Dedifferentiated amniotic fluid mesenchymal stem cell (primary cell): Measurements from ENCODE around the gene FASTKD3.
A peak's percentile ranks its signal among the peaks of the same experiment; 100 is the strongest.
"Not testable (repeated sequence)": the region's sequence is repeated elsewhere in the genome, so short reads cannot be mapped to it uniquely, and the experiment has no call there.

Experiments used
- DNase-seq: peaks from one replicate; pipeline ENCODE4 v3.0.0-alpha.2; 2016; ENCODE audit errors: extremely low spot score

The FASTKD3 gene, protein sequence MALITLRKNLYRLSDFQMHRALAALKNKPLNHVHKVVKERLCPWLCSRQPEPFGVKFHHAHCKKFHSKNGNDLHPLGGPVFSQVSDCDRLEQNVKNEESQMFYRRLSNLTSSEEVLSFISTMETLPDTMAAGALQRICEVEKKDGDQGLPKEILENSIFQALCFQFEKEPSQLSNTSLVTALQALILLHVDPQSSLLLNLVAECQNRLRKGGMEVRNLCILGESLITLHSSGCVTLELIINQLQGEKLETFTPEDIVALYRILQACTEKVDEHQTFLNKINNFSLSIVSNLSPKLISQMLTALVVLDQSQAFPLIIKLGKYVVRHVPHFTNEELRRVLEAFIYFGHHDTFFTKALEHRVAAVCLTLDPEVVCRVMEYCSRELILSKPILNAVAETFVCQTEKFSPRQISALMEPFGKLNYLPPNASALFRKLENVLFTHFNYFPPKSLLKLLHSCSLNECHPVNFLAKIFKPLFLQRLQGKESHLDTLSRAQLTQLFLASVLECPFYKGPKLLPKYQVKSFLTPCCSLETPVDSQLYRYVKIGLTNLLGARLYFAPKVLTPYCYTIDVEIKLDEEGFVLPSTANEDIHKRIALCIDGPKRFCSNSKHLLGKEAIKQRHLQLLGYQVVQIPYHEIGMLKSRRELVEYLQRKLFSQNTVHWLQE

GRCh38 chr5:7868773-7869473 is at the start of gene FASTKD3, which contains the start of gene MTRR:
TSS of gene FASTKD3 (minus strand) at chr5:7869031. CDS start at chr5:7868083, 948 bp downstream.
TSS of gene MTRR (plus strand) at chr5:7869148. CDS start at chr5:7870795, 1,647 bp downstream.
- DNase-seq: peak; percentile 91

- DNase-seq: no peak
Measured at GRCh38 chr5:7917130-7918123, 48.6 kb upstream of the FASTKD3 start.

DNA sequence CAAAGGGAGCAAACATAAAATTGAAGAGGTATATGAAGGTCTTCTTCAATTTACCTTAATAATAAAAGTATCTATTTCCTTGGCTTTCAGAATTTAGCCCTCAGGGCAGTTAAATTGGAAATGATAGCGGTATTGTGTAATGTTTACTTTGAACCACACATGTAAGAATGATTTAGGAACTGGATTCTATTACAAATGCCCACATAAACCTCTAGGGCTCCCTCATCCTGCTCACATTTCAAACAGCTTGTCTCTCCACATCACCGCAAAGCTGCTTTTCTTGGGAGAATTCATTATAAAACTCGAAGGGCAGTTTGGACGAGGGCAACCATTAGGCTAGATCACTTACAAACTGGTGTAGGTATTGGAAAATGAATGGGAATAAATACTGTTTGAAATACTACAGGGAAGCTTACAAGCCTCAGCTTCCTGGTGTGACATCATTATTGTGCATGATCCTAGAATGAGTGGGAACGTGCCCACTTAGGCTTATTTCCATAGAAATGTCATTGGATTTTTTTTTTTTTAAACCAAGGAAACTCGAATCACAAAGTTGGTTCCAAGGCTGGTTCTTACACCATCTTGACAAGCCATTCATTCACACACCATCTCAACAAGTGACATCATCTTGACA is 47.5 kb upstream of the FASTKD3 start:
- no peak for DNase-seq

- DNase-seq: not testable (repeated sequence)
Measured at GRCh38 chr5:7911429-7911771, 42.6 kb upstream of the FASTKD3 start.

DNA sequence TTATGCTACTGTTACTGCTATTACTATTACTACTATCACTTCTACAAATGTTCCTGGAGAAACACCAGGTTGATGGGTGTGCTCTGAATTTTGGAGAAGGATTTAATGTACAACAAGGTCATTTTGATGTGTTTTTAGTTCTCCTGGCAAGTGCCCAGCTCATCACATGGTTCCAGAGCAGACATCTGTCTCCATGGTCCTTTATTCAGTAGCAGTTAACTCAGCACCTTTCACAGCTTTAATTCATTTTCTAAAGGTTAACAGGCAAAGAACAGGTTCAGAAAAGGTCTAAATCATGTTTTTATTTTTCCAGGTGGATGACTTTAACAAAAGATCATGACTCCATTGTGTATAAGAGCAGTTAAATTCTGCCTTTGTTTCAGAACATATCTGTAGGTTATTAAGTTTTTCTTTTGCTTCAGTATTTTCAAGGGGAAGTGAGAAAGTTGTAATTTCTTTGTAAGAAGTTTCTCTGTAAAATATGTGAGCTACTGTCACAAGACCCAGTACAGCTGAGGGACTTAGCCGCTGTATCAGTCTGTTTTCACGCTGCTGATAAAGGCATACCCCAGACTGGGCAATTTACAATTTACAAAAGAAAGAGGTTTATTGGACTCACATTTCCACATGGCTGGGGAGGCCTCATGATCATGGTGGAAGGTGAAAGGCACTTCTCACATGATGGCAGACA is 42.1 kb upstream of the FASTKD3 start:
- no peak for DNase-seq

GRCh38 chr5:7908317-7908716 is 39.5 kb upstream of the FASTKD3 start:
- DNase-seq: no peak

GRCh38 chr5:7907612-7908011 is 38.8 kb upstream of the FASTKD3 start:
- no peak for DNase-seq

DNA sequence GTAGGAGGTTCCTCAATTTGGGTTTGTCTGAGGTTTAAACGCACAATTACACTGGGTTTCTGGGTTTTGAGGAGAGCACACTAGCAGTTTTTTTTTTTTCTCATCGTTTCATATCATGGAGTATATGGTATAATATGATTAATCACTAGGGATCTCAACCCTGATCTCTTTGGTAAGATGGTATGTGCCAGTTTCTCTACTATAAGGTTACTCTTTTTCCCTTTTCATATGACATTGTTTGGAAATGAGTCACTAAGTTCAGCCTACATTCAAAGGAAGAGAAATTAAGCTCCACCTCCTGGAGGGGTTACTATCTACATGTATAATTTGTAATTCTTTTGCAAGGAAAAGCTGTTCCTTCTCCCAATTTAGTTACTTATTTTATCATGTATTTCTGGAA is 35.3 kb upstream of the FASTKD3 start:
- DNase-seq: peak; percentile 24

DNA sequence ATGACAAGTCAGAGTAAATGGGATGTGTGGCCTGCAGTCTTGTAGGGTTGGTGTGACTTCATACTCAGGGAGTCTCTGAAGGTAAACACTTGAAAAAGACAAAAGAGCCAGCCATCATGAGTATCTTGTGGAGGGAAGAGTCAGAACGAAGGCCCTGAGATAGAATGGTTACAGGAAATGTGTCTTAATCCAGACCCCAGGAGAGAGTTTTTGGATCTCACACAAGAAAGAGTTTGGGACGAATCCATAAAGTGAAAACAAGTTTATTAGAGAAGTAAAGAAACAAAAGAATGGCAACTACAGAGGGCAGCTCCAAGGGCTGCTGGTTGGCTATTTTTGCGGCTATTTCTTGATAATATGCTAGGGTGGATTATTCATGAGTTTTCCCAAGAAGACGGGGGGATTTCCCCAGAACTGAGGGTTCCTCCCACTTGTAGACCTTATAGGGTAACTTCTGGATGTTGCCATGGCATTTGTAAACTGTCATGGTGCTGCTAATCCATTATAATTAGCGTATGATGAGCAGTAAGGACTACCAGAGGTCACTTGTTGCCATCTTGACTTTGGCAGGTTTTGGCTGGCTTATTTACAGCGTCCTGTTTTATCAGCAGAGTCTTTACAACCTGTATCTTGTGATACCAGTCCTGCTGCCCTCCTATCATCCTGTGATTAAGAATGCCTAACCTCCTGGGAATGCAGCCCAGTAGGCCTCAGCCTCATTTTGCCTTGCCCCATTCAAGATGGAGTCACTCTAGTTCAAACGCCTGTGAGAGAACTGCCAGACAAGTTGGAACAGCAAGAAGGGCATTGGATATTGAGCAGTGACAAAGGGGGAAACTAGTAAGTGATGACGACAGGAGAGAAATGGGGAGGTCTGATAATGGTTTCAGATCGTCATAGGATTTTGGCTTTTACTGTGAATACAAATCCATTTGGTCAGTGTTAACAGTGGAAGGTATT is 34.1 kb upstream of the FASTKD3 start:
- DNase-seq: no peak

GRCh38 chr5:7902201-7902600 is 33.4 kb upstream of the FASTKD3 start:
- no peak for DNase-seq

DNA sequence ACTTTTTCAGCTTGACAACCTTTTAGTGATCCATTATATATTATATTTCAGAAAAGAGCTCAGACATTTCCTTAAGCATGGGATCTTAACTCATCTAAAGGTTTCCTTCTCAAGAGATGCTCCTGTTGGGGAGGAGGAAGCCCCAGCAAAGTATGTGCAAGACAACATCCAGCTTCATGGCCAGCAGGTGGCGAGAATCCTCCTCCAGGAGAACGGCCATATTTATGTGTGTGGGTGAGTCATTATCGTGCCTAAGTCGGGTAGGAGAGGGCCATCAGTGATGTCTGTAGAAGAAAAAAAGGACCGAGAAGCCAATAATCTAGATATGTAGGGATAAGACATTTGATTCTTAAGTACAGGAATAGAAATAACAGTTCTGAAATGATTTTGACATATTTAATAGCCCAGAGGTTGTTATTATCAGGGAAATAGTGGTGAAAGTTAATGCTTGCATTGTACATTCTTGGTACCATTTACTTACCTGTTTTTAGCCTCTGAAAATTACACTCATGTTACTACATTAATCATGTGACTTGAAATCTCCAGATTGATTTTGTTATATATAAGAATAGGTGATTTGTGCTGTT is 28.3 kb upstream of the FASTKD3 start:
- no peak for DNase-seq

- DNase-seq: no peak
Measured at GRCh38 chr5:7894860-7895259, 26.0 kb upstream of the FASTKD3 start.

GRCh38 chr5:7894439-7894838 is 25.6 kb upstream of the FASTKD3 start:
- DNase-seq: no peak

- no peak for DNase-seq
Measured at GRCh38 chr5:7888901-7889300, 20.1 kb upstream of the FASTKD3 start.

GRCh38 chr5:7886849-7887475 is 18.1 kb upstream of the FASTKD3 start:
- peak; percentile 43 for DNase-seq

GRCh38 chr5:7884491-7885267 is 15.8 kb upstream of the FASTKD3 start:
- DNase-seq: no peak

- no peak for DNase-seq
Measured at GRCh38 chr5:7882926-7883325, 14.1 kb upstream of the FASTKD3 start.
